A673 (cell line): ENCODE data around the gene ABLIM3.

ENCODE experiments used
- CTCF ChIP-seq: fragments of 300-800, 200-600 bp; sonication (generic); conservative IDR thresholded peaks from 2 replicates; pipeline ENCODE4 v1.5.1; 2017; ENCODE audit warnings: low read depth, mild to moderate bottlenecking, antibody characterized with exemption, low read length, moderate library complexity, mixed read lengths
- EZH2 ChIP-seq: fragments of 200-600 bp; sonication (generic); IDR thresholded peaks from 2 replicates; pipeline ENCODE4 v1.6.1; 2017; ENCODE audit warnings: borderline replicate concordance, low read depth, mild to moderate bottlenecking, mixed read lengths, antibody characterized with exemption, low read length; ENCODE audit not compliant: poor library complexity, severe bottlenecking

- TF ChIP-seq CTCF (no peak), EZH2 (no peak)
Measured at GRCh38 chr5:149108651-149109280, 32.5 kb upstream of the ABLIM3 start.
